Thymus (tissue), 11 donors: ENCODE data around the gene GANAB. TPM values are rescaled to one million over a fixed set of nuclear protein-coding genes. Genes with fewer than 3 reads are reported as not detected.
A peak's percentile ranks its signal among the peaks of the same experiment; 100 is the strongest.

Experiments
- DNase-seq, 9 donors: peaks; one replicate each; pipeline ENCODE4 v3.0.0-alpha.2; 2013; ENCODE audit warnings: low spot score in 9 of 9, low read depth in 6 of 9, missing footprints in 1 of 9
- H3K27ac ChIP-seq, 2 donors: one replicate each; pipeline ENCODE4 v1.5.1; 2013; ENCODE audit warnings: control low read depth in 1 of 2, low read depth in 1 of 2, low read length in 1 of 2, mild to moderate bottlenecking in 1 of 2, moderate library complexity in 1 of 2
- H3K27me3 ChIP-seq, 2 donors: one replicate each; pipeline ENCODE4 v1.5.1; 2013; ENCODE audit warnings: low read length in 1 of 2; ENCODE audit not compliant: control insufficient read depth in 2 of 2, insufficient read depth in 1 of 2
- H3K36me3 ChIP-seq, 2 donors: one replicate each; pipeline ENCODE4 v1.5.1; 2013; ENCODE audit warnings: low read length in 1 of 2, mild to moderate bottlenecking in 1 of 2, moderate library complexity in 1 of 2; ENCODE audit not compliant: control insufficient read depth in 2 of 2, insufficient read depth in 2 of 2
- H3K4me1 ChIP-seq, 2 donors: one replicate each; pipeline ENCODE4 v1.5.1; 2013; ENCODE audit warnings: low read length in 2 of 2; ENCODE audit not compliant: control insufficient read depth in 2 of 2, insufficient read depth in 2 of 2
- H3K4me3 ChIP-seq, 2 donors: one replicate each; pipeline ENCODE4 v1.5.1; 2013; ENCODE audit warnings: low read length in 2 of 2, control low read depth in 1 of 2, mild to moderate bottlenecking in 1 of 2
- H3K9me3 ChIP-seq, 2 donors: one replicate each; pipeline ENCODE4 v1.5.1; 2013; ENCODE audit warnings: low read length in 1 of 2, mild to moderate bottlenecking in 1 of 2; ENCODE audit not compliant: control insufficient read depth in 2 of 2, insufficient read depth in 1 of 2
- WGBS: extraction: QIAGEN DNeasy Blood & Tissue Kit; methylation state at CpG from one replicate; pipeline ENCODE4 v1.1.7; 2013; 5-methylcytosine and 5-hydroxymethylcytosine counted together
- polyA plus RNA-seq: library from polyadenylated mRNA; stranded (reverse); fragments of 200-250 nt; gene quantifications from one replicate; pipeline ENCODE4 v1.2.3, GENCODE V29; 2013
- total RNA-seq: library from RNA; stranded (reverse); fragments of 120-200 nt; gene quantifications from one replicate; pipeline ENCODE4 v1.2.4, GENCODE V29; 2013
- donor health status: healthy.

The GANAB gene
- total and polyA plus RNA-seq, 2 donors, result 95.9 to 98.4 TPM

DNA sequence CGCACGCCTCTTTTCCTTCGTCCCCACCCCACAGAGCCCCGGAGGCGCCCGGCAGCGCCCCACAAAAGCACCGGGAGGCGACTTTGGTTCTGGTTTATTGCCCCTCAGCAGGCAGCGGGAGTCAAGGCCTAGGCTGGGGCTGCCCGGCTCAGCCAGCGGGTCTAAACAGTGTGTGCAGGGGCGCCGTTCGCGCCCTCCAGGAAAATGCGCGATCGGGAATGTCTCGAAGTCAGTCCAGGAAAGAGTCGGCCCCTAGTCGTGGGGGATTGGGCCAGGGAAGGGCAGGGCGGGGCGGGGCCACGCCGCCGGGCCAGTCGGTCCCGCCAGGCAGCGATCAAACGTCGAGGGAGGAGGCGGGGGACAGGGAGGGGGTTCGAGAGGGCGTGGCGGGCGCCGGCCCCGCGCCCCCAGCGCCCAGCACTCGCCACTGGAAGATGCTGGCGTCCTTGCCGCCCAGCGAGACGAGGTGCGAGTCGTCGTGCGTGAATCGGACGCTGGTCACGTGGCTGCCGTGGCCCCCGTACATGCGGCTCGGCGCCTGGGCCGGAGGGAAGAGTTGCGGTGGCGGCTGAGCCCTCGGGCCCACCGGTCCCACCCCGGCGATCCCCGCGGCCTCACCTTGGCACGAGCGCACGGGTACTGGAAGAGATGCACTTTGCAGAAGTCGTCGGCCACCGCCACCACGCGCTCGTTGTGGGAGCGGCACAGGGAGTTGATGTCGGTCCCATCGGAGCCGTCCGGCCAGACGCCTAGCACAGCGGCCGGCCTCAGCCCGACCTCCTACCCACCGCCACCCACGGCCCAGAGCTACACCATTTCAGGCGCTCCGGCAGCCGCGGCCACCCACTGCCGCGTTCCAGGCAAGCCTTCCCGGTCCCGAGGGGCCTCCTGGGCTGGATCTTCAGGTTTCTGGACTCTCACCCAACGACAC is 44.0 kb downstream of the GANAB start:
- peak in 1 of 9 donors; percentile 44 for DNase-seq
- WGBS, result 52% methylated on average over 96 of the region's 96 CpGs
- Histone ChIP-seq H3K27ac (peak overlapping the region; percentile 85 to 87), H3K4me3 (peak overlapping the region; percentile 90 to 100), H3K4me1 (peaks cover 15 to 48% of the 10 kb centered on the region in 2 donors), H3K9me3 (no peaks in the 10 kb centered on the region), H3K27me3 (peaks cover 0 to 5% of the 10 kb centered on the region in 2 donors), H3K36me3 (peaks cover 21 to 44% of the 10 kb centered on the region in 2 donors)

DNA sequence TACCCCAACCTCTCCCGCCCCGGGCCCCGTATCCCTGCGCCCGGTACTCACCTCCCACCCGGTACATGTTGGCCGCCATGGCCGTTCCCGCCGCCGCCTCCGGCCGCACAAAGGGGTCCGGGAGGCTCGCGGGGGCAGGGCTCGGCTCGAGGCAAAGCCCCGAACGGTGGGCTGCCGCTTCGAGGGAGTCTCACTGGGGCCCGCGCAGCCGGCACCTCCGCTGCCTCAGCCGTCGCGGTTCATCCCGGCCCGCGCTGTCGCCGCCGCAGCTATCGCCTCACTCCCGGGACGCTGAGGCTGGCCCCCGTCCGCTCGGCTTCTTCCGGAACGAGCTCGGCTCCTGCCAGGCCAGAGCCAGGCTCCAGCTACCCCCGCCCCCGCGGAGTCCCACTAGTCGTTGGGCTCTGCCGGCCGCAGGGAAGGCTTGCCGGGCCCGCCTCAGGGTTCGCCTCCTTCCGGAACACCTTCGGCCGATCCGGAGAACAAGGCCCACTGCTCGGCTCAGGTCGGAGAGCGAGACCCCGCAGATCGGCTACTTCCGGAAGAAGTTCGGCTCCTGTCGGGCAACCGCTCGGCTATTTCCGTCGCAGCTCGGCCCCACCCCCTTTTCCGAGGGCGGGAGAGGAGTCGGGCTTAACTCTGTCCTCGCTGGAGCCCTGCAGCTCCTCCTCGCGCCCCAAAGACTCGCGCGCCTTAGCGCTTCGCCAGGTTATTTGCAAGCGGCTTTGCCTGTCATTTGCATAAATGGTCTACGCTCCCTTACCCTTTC is 44.9 kb downstream of the GANAB start, which contains the start of gene MTA2:
TSS of gene MTA2 (minus strand) at position 494 of the 769 bp plus-strand sequence. CDS start at position 79, 415 bp downstream.
- peaks cover 15 to 48% of the 10 kb centered on the region in 2 donors for H3K4me1 ChIP-seq
- H3K4me3 ChIP-seq, result peak within 1 kb of the TSS; percentile 90 to 100
- WGBS, result under 1% methylated on average over 83 of the region's 83 CpGs
- peak; percentile 93 to 99 (median 97) for DNase-seq
- H3K36me3 ChIP-seq, result peaks cover 29 to 48% of the 10 kb centered on the region in 2 donors
- peaks cover 0 to 5% of the 10 kb centered on the region in 2 donors for H3K27me3 ChIP-seq
- no peaks in the 10 kb centered on the region for H3K9me3 ChIP-seq
- peak within 1 kb of the TSS; percentile 87 to 95 for H3K27ac ChIP-seq

DNA sequence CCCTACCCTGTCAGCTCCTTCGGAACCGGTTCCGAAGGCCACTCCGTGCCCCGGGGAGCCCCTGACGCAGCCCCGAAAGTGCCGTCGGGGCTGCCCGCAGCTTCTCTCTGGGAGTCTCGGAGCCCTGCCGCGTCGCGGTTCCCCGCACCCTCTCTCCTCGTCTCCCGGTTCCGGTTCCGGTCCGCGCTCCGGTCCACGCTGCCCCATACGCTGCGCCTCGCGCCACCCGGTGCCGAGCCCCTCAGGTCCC is 45.4 kb downstream of the GANAB start:
- Histone ChIP-seq H3K27me3 (peaks cover 0 to 5% of the 10 kb centered on the region in 2 donors), H3K36me3 (peaks cover 33 to 50% of the 10 kb centered on the region in 2 donors), H3K27ac (peak overlapping the region; percentile 87 to 95), H3K4me3 (peak overlapping the region; percentile 90 to 100), H3K4me1 (peaks cover 15 to 48% of the 10 kb centered on the region in 2 donors), H3K9me3 (no peaks in the 10 kb centered on the region)
- DNase-seq, result peak in 1 of 9 donors; percentile 28
- WGBS, result under 1% methylated on average over 30 of the region's 30 CpGs

DNA sequence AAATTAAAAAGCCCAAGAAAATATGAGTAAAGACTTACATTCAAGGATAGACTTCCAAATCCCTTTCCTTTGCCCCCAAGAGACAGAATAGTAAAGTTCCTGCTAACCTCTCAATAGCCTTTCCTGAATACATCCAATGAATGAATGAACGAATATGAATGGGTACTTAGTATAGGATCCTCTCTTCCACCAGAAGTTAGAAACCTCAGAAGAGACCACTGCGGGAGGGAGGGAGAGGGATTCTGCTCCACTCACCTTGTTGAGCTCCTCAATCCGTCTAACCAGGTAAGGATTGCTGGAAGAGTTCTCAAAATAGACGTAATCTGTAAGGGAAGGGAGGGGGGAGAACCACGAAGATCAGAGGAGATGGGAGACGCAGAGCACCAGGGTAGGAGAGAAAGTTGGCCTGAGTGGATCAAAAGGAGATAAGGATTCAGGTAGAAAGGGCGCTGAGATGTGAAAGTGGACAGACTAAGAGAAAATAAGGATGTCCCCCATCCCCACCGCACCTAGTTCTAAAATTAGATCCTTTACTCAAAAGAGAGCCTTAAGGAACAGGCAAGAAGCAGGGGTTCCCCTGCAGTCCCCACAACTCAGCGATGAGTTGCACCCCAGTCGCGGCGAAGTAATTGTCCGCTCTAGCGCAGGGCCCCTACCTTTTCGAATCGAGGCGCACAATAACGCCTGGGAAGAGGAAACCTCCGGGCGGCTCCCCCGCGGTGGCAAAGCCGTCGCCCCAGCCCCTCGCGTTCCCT is 45.9 kb downstream of the GANAB start:
- Histone ChIP-seq H3K27me3 (peaks cover 0 to 5% of the 10 kb centered on the region in 2 donors), H3K27ac (peak overlapping the region; percentile 87 to 95), H3K4me1 (peaks cover 15 to 48% of the 10 kb centered on the region in 2 donors), H3K4me3 (peak overlapping the region; percentile 90 to 100), H3K9me3 (no peaks in the 10 kb centered on the region), H3K36me3 (peaks cover 33 to 50% of the 10 kb centered on the region in 2 donors)
- peak in 2 of 9 donors; percentile 16 to 52 for DNase-seq
- 1% methylated on average over 26 of the region's 26 CpGs for WGBS

DNA sequence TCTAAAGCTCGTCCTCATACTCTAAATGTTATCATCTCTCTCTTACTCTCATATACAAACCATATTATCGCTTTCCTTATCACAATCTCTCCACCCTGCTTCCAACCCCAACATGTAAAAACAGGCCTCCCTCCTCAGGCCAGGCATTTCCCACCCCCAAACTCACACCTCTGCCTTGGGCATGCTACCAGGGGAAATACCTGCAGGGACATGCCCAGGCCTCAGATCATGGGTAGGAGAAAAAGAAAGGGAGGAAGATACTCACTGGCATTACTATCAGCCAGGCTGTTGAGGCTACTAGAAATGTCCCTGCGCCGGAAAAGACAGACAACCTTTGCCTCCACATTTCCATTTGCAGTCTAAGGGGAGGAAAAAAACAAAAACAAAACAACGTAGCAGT is 46.5 kb downstream of the GANAB start:
- Histone ChIP-seq H3K27me3 (peaks cover 0 to 5% of the 10 kb centered on the region in 2 donors), H3K4me1 (peaks cover 15 to 47% of the 10 kb centered on the region in 2 donors), H3K9me3 (no peaks in the 10 kb centered on the region), H3K4me3 (peak overlapping the region; percentile 90 to 100), H3K36me3 (peaks cover 36 to 50% of the 10 kb centered on the region in 2 donors), H3K27ac (peak overlapping the region; percentile 1 to 87)
- peak in 1 of 9 donors; percentile 24 for DNase-seq
- 81% methylated on average over 5 of the region's 5 CpGs for WGBS

DNA sequence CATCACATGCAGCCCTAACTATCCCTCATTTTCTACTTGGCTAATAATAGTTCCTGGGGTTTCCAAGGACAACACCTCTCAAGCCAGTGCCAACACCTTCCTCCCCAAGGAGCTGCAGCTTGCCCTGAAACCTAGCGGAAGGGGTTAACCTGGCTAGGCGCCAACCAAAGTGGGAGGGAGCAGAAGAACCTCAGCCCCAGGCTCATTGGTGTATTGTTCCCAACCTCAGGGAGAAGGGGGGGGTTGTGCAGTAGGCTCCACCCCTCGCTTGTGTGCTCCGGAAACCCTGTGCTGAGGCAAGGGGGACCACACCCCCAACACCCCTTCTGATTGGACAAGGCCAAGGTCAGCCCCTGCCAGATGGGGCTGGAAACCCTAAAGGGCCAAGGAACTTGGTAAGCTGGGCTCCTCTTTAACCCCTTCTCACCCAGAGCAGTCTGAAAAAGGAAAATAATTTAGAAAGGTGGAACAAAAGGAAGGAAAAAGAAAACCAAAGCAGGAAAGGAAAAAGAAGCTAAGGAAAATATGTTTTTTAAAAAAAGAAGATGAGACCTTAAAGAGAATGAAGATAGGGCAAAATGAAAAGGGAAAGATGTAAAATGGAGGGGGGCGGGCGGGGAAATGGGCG is 47.2 kb downstream of the GANAB start:
- H3K27ac ChIP-seq, result peak overlapping the region; percentile 58 to 87
- peak overlapping the region; percentile 90 to 100 for H3K4me3 ChIP-seq
- H3K27me3 ChIP-seq, result peaks cover 0 to 5% of the 10 kb centered on the region in 2 donors
- 38% methylated on average over 7 of the region's 7 CpGs for WGBS
- H3K9me3 ChIP-seq, result no peaks in the 10 kb centered on the region
- DNase-seq, result peak; percentile 91 to 99 (median 97)
- peaks cover 43 to 57% of the 10 kb centered on the region in 2 donors for H3K36me3 ChIP-seq
- H3K4me1 ChIP-seq, result peaks cover 15 to 43% of the 10 kb centered on the region in 2 donors

DNA sequence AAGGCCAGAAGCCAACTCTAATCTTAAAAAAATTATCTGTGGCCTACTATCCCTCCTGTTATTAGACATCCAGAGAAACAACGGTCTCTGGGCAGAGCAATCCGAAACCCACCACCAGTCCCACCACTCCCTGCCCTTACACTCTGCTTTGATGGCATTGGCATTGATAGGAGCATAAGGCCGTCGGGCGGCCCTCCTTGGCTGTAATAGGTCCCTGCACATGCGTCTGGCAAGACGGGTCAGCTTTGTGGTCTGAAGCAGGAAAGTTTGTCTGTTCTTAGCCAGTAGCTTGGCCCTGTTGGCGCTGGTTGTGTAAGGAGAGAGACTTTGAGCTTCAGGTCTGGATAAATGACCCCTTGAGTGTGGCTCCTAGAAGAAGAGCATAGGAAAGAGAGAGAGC is 51.3 kb downstream of the GANAB start:
- H3K27me3 ChIP-seq, result no peaks in the 10 kb centered on the region
- H3K4me1 ChIP-seq, result peaks cover 22 to 53% of the 10 kb centered on the region in 2 donors
- H3K36me3 ChIP-seq, result peaks cover 51 to 70% of the 10 kb centered on the region in 2 donors
- WGBS, result 99% methylated on average over 8 of the region's 8 CpGs
- no peak for DNase-seq
- no peak overlapping the region for H3K4me3 ChIP-seq
- H3K9me3 ChIP-seq, result peaks cover 0 to 1% of the 10 kb centered on the region in 2 donors
- no peak overlapping the region for H3K27ac ChIP-seq

DNA sequence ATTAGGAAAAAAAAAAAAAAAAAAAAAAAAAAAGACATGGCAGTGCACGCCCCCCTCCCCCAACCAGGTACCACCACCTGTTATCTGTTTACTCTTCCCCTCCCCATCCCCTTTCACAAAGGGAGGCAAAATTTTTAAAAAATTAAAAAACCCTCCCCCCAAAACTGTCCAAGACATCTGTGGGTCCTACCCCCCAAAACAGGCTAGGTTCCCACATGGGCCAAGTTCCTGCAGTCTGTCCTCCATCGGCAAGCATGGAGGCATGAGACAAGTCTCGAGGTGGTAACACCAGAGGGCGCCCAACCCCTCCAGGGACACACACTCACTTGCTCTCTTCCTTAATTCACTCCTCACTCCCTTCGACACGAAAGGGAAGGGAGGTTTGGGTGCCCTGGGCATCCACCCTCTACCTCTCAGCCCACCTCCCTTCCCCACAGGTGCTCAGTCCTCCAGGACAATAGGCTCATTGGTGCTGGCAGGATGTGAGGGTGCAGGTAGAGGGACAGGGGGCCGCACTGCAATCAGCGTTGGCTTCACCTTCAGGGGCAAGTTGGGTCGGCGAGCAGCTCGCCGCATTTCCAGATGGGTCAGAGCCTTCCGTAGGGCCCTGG is 52.9 kb downstream of the GANAB start:
- DNase-seq, result peak in 6 of 9 donors; percentile 55 to 88 (median 77)
- Histone ChIP-seq H3K4me1 (peaks cover 16 to 48% of the 10 kb centered on the region in 2 donors), H3K27ac (peak overlapping the region; percentile 15 to 50)

More for the DNA sequence above, 52.9 kb downstream of the GANAB start:
- peaks cover 0 to 1% of the 10 kb centered on the region in 2 donors for H3K9me3 ChIP-seq
- peaks cover 51 to 63% of the 10 kb centered on the region in 2 donors for H3K36me3 ChIP-seq
- no peak overlapping the region for H3K4me3 ChIP-seq
- H3K27me3 ChIP-seq, result no peaks in the 10 kb centered on the region
- 63% methylated on average over 13 of the region's 13 CpGs for WGBS
